ENCODE data around the gene INO80D. TPM values are rescaled to one million over a fixed set of nuclear protein-coding genes. Genes with fewer than 3 reads are reported as not detected.

INO80D gene
- total RNA-seq, 1 donor from 2014 or later, result 20.8 TPM

DNA sequence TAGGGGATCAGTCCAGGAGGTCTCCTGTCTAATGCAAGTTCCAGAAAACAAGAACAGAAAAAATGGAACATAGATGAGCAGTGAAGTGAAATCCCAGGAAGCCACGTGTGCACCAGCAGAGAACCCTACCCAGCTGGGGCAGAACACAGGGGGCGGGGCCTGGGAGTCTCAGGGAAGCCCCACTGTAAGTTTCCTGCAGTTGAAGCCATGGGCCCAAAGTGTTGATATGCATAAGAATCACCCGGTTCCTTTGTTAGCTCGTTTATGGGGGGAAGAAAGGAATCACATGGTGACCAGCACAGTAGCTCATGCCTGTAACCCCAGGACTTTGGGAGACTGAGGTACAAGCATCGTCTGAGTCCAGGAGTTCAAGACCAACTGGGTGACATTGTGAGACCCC is 131.3 kb downstream of the INO80D start:
- DNase-seq (ENCODE audit: low spot score), result no peak
- intact Hi-C loops (cut with DNase I), result no loop called here

GRCh38 chr2:205952282-205952681 is 133.7 kb downstream of the INO80D start:
- no peak for DNase-seq (ENCODE audit: low spot score)
- intact Hi-C loops (cut with DNase I), result no loop called here

GRCh38 chr2:205948883-205949282 is 137.1 kb downstream of the INO80D start:
- no peak for DNase-seq (ENCODE audit: low spot score)
- intact Hi-C loops (cut with DNase I), result no loop called here

DNA sequence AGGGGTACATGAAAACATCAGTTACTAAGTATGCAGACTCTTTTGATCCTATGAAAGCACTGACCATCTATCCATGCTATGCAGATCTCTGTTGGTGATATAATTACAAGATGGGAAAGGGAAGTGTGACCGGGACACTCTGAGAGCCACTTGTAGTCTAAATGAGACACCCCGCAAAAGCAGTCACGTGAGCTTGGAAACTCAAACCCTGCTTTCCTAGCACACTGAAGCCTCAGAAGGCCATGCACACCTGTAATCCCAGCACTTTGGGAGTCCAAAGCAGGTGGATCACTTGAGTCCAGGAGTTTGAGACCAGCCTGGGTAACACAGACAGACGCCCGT is 137.5 kb downstream of the INO80D start:
- no peak for DNase-seq (ENCODE audit: low spot score)
- intact Hi-C loops (cut with DNase I), result no loop called here

DNA sequence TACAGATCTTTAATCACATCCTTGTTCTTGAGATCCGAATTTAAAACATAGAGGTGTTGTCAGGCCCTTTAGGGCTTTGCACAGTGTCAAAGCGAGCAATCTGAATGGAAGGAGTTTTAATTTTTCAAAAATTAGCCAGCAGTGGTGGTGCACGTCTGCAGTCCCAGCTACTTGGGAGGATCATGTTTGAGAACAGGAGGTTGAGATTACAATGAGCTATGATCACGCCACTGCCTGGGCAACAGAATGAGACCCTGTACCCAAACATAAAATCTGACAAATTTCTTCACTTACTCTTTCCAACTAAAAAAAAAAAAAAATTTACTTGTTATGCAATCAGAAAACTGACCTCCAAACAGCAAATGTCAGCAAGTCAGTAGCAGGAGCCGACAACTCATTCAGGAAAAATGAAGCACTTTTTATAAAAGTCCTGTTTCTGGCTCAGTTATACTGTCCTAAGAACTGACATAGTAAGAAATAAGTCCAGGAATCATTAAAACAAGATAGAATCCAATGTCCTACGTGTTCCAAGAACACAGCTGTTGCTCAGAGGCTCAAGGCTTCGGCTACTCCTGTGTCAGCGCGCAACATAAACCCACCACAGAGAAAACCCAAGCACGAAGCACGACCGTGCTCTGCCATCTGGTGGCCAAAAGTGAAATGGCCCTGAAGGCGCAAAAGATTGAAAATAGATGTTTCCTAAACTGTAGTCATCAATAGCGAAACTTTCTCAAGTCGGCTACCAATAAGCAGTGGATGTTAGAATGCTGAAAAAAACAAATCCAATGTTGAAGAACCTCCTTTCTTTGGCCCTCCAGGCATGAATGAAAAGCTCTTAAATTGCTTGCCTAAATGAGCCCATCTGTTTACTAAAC is 138.1 kb downstream of the INO80D start:
- no peak for DNase-seq (ENCODE audit: low spot score)
- intact Hi-C loops (cut with DNase I), result no loop called here

- intact Hi-C loops (cut with DNase I), result no loop called here
- no peak for DNase-seq (ENCODE audit: low spot score)
These were observed 139.7 kb downstream of the INO80D start for GRCh38 chr2:205946226-205946625.

Other genes with a start within 250 kb of the INO80D start
- 388 TPM for gene NDUFS1, start 73.3 kb upstream of the INO80D start, total RNA-seq
- gene EEF1B2, start 73.7 kb upstream of the INO80D start, total RNA-seq, result 223 TPM
- gene ZDBF2, start 188.5 kb upstream of the INO80D start, total RNA-seq, result 15.4 TPM